SK-N-MC (cell line): ENCODE results near the gene SIVA1.

Source experiments
- DNase-seq: peaks from one replicate; pipeline ENCODE4 v3.0.0-alpha.2; 2011; ENCODE audit warnings: low read depth, low spot score
- H3K27ac ChIP-seq: fragments of 200-600 bp; sonication (generic); 2 replicates; pipeline ENCODE4 v1.5.1; 2016; ENCODE audit warnings: mixed run types
- H3K36me3 ChIP-seq: fragments of 200-600 bp; sonication (generic); 2 replicates; pipeline ENCODE4 v1.6.1; 2017; ENCODE audit warnings: antibody characterized with exemption, low read length, mixed read lengths; ENCODE audit not compliant: insufficient read depth
- H3K4me3 ChIP-seq: fragments of 200-600 bp; sonication (generic); 2 replicates; pipeline ENCODE4 v1.5.1; 2016
- H3K9ac ChIP-seq: fragments of 200-600 bp; sonication (generic); 2 replicates; pipeline ENCODE4 v1.8.0; 2017; ENCODE audit warnings: mixed run types, mixed read lengths; ENCODE audit not compliant: insufficient read length
- H3K9me3 ChIP-seq: fragments of 200-600 bp; sonication (generic); 2 replicates; pipeline ENCODE4 v1.6.1; 2017; ENCODE audit warnings: low read depth, mild to moderate bottlenecking, antibody characterized with exemption, low read length, moderate library complexity, mixed read lengths
- EZH2 ChIP-seq: fragments of 200-600 bp; sonication (generic); IDR thresholded peaks from one replicate; pipeline ENCODE4 v1.6.1; 2017; ENCODE audit warnings: antibody characterized with exemption
- FOXP2 ChIP-seq: optimal IDR thresholded peaks from 2 replicates; pipeline ENCODE3; 2011; ENCODE audit warnings: mild to moderate bottlenecking, moderate library complexity; ENCODE audit not compliant: insufficient read depth; ENCODE audit errors: extremely low read length, control extremely low read depth
- POLR2AphosphoS5 ChIP-seq: IDR thresholded peaks from 2 replicates; pipeline ENCODE4 v1.6.1; 2012; ENCODE audit warnings: mild to moderate bottlenecking, low read depth, low read length, borderline replicate concordance

SIVA1 gene

DNA sequence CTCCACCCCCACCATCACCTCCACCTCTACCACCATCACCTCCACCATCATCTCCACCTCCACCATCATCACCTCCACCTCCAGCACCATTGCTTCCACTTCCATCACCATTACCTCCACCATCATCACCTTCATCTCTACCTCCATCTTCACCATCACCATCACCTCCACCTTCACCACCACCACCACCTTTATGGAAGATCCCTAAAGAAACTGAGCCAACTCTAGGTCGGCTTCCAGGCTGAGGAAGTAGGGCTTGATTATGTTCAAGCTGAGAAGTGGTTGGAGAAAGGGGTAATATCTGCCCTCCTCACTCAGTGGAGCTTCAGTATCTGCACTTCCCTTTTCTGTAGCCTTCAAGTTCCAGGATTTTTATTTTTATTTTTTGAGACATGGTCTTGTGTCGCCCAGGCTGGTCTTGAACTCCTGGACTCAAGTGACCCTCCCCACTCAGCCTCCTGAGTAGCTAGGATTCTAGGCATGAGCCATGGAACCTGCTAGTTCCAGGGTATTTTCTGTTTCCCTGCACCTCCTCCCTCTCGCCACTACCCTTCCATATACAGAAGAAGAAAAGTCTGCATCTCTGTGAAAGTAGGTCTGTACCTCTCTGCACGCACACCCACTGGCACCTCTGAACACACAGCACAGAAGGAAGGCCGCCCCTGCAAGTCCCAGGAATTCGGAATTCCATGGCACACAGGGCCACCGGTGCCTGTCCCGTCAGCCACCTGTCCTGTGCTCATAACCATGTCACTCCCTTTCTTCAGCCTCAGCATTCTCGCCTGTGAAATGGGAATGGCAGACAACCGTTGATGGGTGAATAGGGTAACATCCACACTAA, 53.9 kb downstream of the SIVA1 start:
- H3K9me3 ChIP-seq = no peaks in the 10 kb centered on the region
- TF ChIP-seq POLR2AphosphoS5 (no peak), FOXP2 (no peak), EZH2 (no peak)
- H3K4me3 ChIP-seq = no peak overlapping the region
- H3K27ac ChIP-seq = no peak overlapping the region
- no peak for DNase-seq
- no peak overlapping the region for H3K9ac ChIP-seq
- H3K36me3 ChIP-seq = no peaks in the 10 kb centered on the region

DNA sequence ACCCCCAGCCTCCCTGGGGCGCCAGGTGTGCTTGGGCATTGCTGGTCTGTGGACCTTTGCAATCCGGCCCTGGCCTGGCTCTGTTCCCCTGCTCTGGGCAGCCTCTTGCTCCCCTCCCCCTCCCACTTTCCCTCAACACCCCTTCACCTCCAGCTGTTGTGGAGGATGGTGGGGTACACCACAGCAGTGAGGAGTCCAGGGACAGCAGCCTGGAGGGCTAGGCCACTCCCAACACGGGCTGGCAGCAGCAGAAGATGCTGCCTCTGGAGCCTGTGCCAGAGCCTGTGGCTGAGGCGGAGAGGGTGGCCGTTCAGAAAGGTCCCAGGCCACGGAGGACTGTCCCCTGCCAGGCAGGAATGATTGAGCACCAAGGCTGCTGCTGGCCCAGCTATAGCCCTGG, 55.5 kb downstream of the SIVA1 start:
- H3K9ac ChIP-seq = no peak overlapping the region
- H3K27ac ChIP-seq = no peak overlapping the region
- no peak overlapping the region for H3K4me3 ChIP-seq
- no peak for TF ChIP-seq FOXP2
- TF ChIP-seq POLR2AphosphoS5 = no peak
- no peak for TF ChIP-seq EZH2
- no peaks in the 10 kb centered on the region for H3K9me3 ChIP-seq
- no peaks in the 10 kb centered on the region for H3K36me3 ChIP-seq
- no peak for DNase-seq
